ENCODE results near the gene NNMT. TPM values are rescaled to one million over a fixed set of nuclear protein-coding genes. Genes with fewer than 3 reads are reported as not detected.
A peak's percentile ranks its signal among the peaks of the same experiment; 100 is the strongest.

The NNMT gene
- polyA plus RNA-seq, 4 donors, result 0.44 to 1.7 (median 0.75) TPM

- DNase-seq (ENCODE audit: low read depth in 4 of 4, low spot score in 2 of 4), result no peak
These were observed 46.8 kb downstream of the NNMT start for GRCh38 chr11:114343020-114343419.

GRCh38 chr11:114343493-114343892 lies 47.3 kb downstream of the NNMT start:
- no peak for DNase-seq (ENCODE audit: low read depth in 4 of 4, low spot score in 2 of 4)

GRCh38 chr11:114344494-114344893 lies 48.3 kb downstream of the NNMT start:
- DNase-seq (ENCODE audit: low read depth in 4 of 4, low spot score in 2 of 4), result no peak

- DNase-seq (ENCODE audit: low read depth in 4 of 4, low spot score in 2 of 4), result no peak
These were observed 49.5 kb downstream of the NNMT start for GRCh38 chr11:114345575-114346222.

- no peak for DNase-seq (ENCODE audit: low read depth in 4 of 4, low spot score in 2 of 4)
These were observed 50.5 kb downstream of the NNMT start for GRCh38 chr11:114346709-114347141.

GRCh38 chr11:114348200-114349191 lies 52.3 kb downstream of the NNMT start:
- peak in 2 of 4 donors; percentile 37 to 64 for DNase-seq (ENCODE audit: low read depth in 4 of 4, low spot score in 2 of 4)

GRCh38 chr11:114350022-114350421 lies 53.8 kb downstream of the NNMT start:
- no peak for DNase-seq (ENCODE audit: low read depth in 4 of 4, low spot score in 2 of 4)

- no peak for DNase-seq (ENCODE audit: low read depth in 4 of 4, low spot score in 2 of 4)
These were observed 57.2 kb downstream of the NNMT start for GRCh38 chr11:114353443-114353842.

GRCh38 chr11:114354076-114354475 lies 57.9 kb downstream of the NNMT start:
- DNase-seq (ENCODE audit: low read depth in 4 of 4, low spot score in 2 of 4), result no peak

- DNase-seq (ENCODE audit: low read depth in 4 of 4, low spot score in 2 of 4), result no peak
These were observed 62.5 kb downstream of the NNMT start for GRCh38 chr11:114358716-114359115.

GRCh38 chr11:114359342-114359741 lies 63.1 kb downstream of the NNMT start:
- DNase-seq (ENCODE audit: low read depth in 4 of 4, low spot score in 2 of 4), result no peak

GRCh38 chr11:114362326-114362725 lies 66.1 kb downstream of the NNMT start:
- peak in 1 of 4 donors; percentile 21 for DNase-seq (ENCODE audit: low read depth in 4 of 4, low spot score in 2 of 4)

- DNase-seq (ENCODE audit: low read depth in 4 of 4, low spot score in 2 of 4), result no peak
These were observed 66.8 kb downstream of the NNMT start for GRCh38 chr11:114362958-114363357.

Other genes starting within 250 kb of the NNMT start
- gene ZBTB16, start 236.7 kb upstream of the NNMT start, polyA plus RNA-seq (ENCODE audit: insufficient read length in 4 of 4), result 1 to 10 TPM in 3 of 4 donors, under 1 TPM in 1; 0.82 to 2.2 (median 2.0) TPM
- 10 to 100 TPM; 15.5 to 20.6 (median 17.5) TPM for gene C11orf71, start 104.1 kb downstream of the NNMT start, polyA plus RNA-seq (ENCODE audit: insufficient read length in 4 of 4)
- 10 to 100 TPM; 45.1 to 56.3 (median 50.7) TPM for gene RBM7, start 104.3 kb downstream of the NNMT start, polyA plus RNA-seq (ENCODE audit: insufficient read length in 4 of 4)
- gene REXO2, start 143.1 kb downstream of the NNMT start, polyA plus RNA-seq (ENCODE audit: insufficient read length in 4 of 4), result 100 to 1,000 TPM; 109 to 137 (median 116) TPM

Data from left renal cortex interstitium (tissue), 4 donors.